Ascending aorta (tissue), 2 donors: ENCODE measurements around the gene SLC12A8. TPM values are rescaled to one million over a fixed set of nuclear protein-coding genes. Genes with fewer than 3 reads are reported as not detected.

Source experiments
- DNase-seq, 2 donors: peaks; one replicate each; pipeline ENCODE4 v3.0.0-alpha.2; 2019; ENCODE audit warnings: low spot score in 2 of 2
- H3K27ac ChIP-seq, 2 donors: fragments of 200-600 bp; sonication (generic); one replicate each; pipeline ENCODE4 v1.5.1; 2016 to 2017; ENCODE audit warnings: mild to moderate bottlenecking in 1 of 2
- H3K27me3 ChIP-seq: fragments of 200-600 bp; sonication (generic); one replicate; pipeline ENCODE4 v1.5.1; 2017
- H3K36me3 ChIP-seq, 2 donors: fragments of 200-600 bp; sonication (generic); one replicate each; pipeline ENCODE4 v1.5.1; 2016
- H3K4me1 ChIP-seq, 2 donors: fragments of 200-600 bp; sonication (generic); one replicate each; pipeline ENCODE4 v1.5.1; 2016 to 2017; ENCODE audit warnings: mild to moderate bottlenecking in 1 of 2
- H3K4me3 ChIP-seq, 2 donors: fragments of 200-600 bp; sonication (generic); one replicate each; pipeline ENCODE4 v1.5.1; 2016 to 2017; ENCODE audit warnings: mild to moderate bottlenecking in 1 of 2
- H3K9me3 ChIP-seq, 2 donors: fragments of 200-600 bp; sonication (generic); one replicate each; pipeline ENCODE4 v1.5.1; 2016
- intact Hi-C: fragments of 100-400 bp; cut with DNase I; formaldehyde crosslinking; loops from one replicate; pipeline ENCODE4 v1.15.1; 2023
- total RNA-seq: library from RNA; depleted of rRNA; stranded (reverse); fragments of >200 nt; gene quantifications from one replicate; pipeline ENCODE4 v1.1.0, GENCODE V29; 2016
- TF ChIP-seq, protein P1 (sequence below), 3 experiments: fragments of 200-600 bp in 2 of 3; fragments of 450-650 bp in 1 of 3; sonication (generic) in 2 of 3; IDR thresholded peaks; one replicate each; pipeline ENCODE4 v1.5.1; 2016 to 2019; ENCODE audit warnings: antibody characterized with exemption in 3 of 3, mild to moderate bottlenecking in 1 of 3, moderate library complexity in 1 of 3

SLC12A8 gene
- total RNA-seq, 1 donor from 2014 or later, result not detected

GRCh38 chr3:125121246-125122010 is 91.1 kb downstream of the SLC12A8 start:
- H3K27ac ChIP-seq, result no peak overlapping the region
- DNase-seq, result peak in 1 of 2 donors; percentile 53
- TF ChIP-seq, protein P1, sequence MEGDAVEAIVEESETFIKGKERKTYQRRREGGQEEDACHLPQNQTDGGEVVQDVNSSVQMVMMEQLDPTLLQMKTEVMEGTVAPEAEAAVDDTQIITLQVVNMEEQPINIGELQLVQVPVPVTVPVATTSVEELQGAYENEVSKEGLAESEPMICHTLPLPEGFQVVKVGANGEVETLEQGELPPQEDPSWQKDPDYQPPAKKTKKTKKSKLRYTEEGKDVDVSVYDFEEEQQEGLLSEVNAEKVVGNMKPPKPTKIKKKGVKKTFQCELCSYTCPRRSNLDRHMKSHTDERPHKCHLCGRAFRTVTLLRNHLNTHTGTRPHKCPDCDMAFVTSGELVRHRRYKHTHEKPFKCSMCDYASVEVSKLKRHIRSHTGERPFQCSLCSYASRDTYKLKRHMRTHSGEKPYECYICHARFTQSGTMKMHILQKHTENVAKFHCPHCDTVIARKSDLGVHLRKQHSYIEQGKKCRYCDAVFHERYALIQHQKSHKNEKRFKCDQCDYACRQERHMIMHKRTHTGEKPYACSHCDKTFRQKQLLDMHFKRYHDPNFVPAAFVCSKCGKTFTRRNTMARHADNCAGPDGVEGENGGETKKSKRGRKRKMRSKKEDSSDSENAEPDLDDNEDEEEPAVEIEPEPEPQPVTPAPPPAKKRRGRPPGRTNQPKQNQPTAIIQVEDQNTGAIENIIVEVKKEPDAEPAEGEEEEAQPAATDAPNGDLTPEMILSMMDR (IDR thresholded peaks at IDR 0.05), result no peak
- H3K36me3 ChIP-seq, result no peaks in the 10 kb centered on the region
- H3K4me1 ChIP-seq, result peaks cover 0 to 12% of the 10 kb centered on the region in 2 donors
- no peaks in the 10 kb centered on the region for H3K9me3 ChIP-seq
- intact Hi-C loops, result no loop called here
- H3K27me3 ChIP-seq, result no peaks in the 10 kb centered on the region
- H3K4me3 ChIP-seq, result no peak overlapping the region

DNA sequence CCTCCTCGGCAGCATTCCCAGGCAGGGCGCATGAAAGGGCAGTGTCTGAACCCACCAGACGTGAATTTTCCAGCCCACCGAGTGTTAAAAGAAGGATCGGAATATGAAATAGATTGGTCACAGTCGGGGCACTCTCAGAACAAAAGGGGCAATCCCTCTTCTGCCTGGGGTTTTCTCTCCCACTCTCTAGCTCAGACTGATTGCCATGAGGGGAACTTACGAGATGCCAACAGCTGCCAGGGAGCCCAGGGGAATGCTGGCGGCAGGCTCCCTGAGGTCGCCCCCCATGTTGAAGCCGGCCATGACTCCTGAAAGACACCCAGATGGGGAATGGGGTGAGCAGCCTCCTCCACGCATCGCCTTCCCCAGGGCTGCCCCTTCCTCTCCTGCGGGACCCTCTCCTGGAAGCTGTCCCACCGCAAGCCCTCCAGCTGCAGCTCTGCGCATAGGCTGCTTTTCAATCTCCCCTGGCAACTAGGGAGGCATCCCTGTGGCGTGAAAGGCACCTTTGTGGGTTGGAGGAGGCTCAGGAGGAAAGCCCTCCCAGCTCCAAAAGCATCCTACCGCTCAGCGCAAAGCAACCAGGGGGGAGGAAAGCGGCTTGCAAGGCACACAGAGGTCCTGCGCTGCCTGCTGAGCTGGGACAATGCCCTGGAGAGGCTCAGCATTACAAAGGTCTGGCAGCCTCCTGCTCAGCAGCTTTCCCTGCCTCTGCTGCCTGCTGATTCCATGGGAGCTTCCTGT is 92.0 kb downstream of the SLC12A8 start:
- Histone ChIP-seq H3K4me1 (peaks cover 0 to 14% of the 10 kb centered on the region in 2 donors), H3K9me3 (no peaks in the 10 kb centered on the region), H3K4me3 (peak overlapping the region; percentile 21 to 55), H3K27me3 (no peaks in the 10 kb centered on the region), H3K36me3 (no peaks in the 10 kb centered on the region), H3K27ac (no peak overlapping the region)
- TF ChIP-seq, protein P1 (IDR thresholded peaks at IDR 0.05), result no peak
- intact Hi-C loops, result no loop called here
- DNase-seq, result peak in 1 of 2 donors; percentile 61

- Histone ChIP-seq H3K36me3 (no peaks in the 10 kb centered on the region), H3K4me1 (peaks cover 0 to 14% of the 10 kb centered on the region in 2 donors), H3K27ac (no peak overlapping the region), H3K9me3 (no peaks in the 10 kb centered on the region), H3K27me3 (no peaks in the 10 kb centered on the region), H3K4me3 (peak overlapping the region in 1 of 2 donors; percentile 55)
- TF ChIP-seq, protein P1 (IDR thresholded peaks at IDR 0.05), result no peak
- DNase-seq, result no peak
- intact Hi-C loops, result no loop called here
Measured at GRCh38 chr3:125119752-125120378, 92.7 kb downstream of the SLC12A8 start.

GRCh38 chr3:125118600-125118999 is 93.9 kb downstream of the SLC12A8 start:
- intact Hi-C loops, result no loop called here
- peak in 1 of 2 donors; percentile 38 for DNase-seq
- Histone ChIP-seq H3K27me3 (no peaks in the 10 kb centered on the region), H3K4me1 (peaks cover 0 to 14% of the 10 kb centered on the region in 2 donors), H3K27ac (no peak overlapping the region), H3K4me3 (no peak overlapping the region), H3K9me3 (no peaks in the 10 kb centered on the region), H3K36me3 (no peaks in the 10 kb centered on the region)
- TF ChIP-seq, protein P1 (IDR thresholded peaks at IDR 0.05), result no peak

DNA sequence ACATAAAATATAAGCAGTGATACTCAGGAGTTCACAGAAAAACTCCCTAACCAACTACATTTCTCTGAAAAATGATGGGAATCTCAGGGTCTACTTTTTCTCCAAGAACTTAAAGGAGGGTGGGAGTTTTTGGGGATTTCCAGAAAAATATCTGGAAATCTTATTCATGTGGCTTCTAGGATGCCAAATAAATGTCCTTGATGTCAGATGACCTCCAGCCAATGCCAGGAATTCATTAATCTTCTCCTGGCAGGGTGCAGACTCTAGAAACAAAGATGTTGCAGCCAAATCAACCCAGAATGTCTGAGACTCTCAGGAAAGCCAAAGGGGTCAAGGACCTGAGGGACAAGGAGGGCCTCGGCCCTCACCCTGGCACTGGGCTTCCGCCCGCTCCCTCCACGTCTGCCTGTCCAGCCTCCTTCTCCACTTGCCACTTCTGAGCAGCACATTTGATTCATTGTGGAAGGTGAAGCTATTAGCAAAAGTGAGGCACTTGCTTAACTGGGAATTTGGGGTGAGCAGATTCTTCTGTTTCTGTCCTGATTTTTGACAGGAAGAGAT is 94.8 kb downstream of the SLC12A8 start:
- H3K9me3 ChIP-seq, result no peaks in the 10 kb centered on the region
- H3K27me3 ChIP-seq, result no peaks in the 10 kb centered on the region
- H3K4me3 ChIP-seq, result no peak overlapping the region
- no peaks in the 10 kb centered on the region for H3K36me3 ChIP-seq
- intact Hi-C loops, result no loop called here
- H3K4me1 ChIP-seq, result peaks cover 0 to 14% of the 10 kb centered on the region in 2 donors
- H3K27ac ChIP-seq, result no peak overlapping the region
- peak in 1 of 2 donors; percentile 7 for DNase-seq
- TF ChIP-seq, protein P1 (IDR thresholded peaks at IDR 0.05), result no peak
